HCEC 1CT (cell line): Measurements from ENCODE around the gene XG.

Experiments used
- DNase-seq: peaks from one replicate; pipeline ENCODE4 v3.0.0-alpha.2; 2017

XG gene

GRCh38 chrX:2823795-2824386, 72.1 kb downstream of the XG start:
- DNase-seq, result no peak

- DNase-seq, result no peak
These were observed 73.0 kb downstream of the XG start for GRCh38 chrX:2824886-2825285.

- DNase-seq, result no peak
These were observed 76.6 kb downstream of the XG start, which contains the start of gene GYG2 for GRCh38 chrX:2828344-2828958. Gene GYG2 (plus strand): TSS chrX:2828930. CDS start chrX:2830189, 1,259 bp downstream.

GRCh38 chrX:2828959-2829411, 77.1 kb downstream of the XG start:
- DNase-seq, result no peak

GRCh38 chrX:2829469-2830246, 77.8 kb downstream of the XG start:
- DNase-seq, result no peak

GRCh38 chrX:2831471-2832228, 79.8 kb downstream of the XG start:
- DNase-seq, result no peak

- DNase-seq, result no peak
These were observed 86.1 kb downstream of the XG start for GRCh38 chrX:2837961-2838360.

GRCh38 chrX:2840961-2841360, 89.1 kb downstream of the XG start:
- no peak for DNase-seq

- no peak for DNase-seq
These were observed 89.7 kb downstream of the XG start for GRCh38 chrX:2841537-2841936.

- no peak for DNase-seq
These were observed 95.2 kb downstream of the XG start for GRCh38 chrX:2846992-2847391.

GRCh38 chrX:2848871-2849301, 97.0 kb downstream of the XG start:
- peak; percentile 37 for DNase-seq

GRCh38 chrX:2854918-2855317, 103.1 kb downstream of the XG start:
- no peak for DNase-seq

- DNase-seq, result no peak
These were observed 103.9 kb downstream of the XG start for GRCh38 chrX:2855761-2856160.

- no peak for DNase-seq
These were observed 105.7 kb downstream of the XG start for GRCh38 chrX:2857566-2857965.

GRCh38 chrX:2859197-2859797, 107.5 kb downstream of the XG start:
- DNase-seq, result no peak

GRCh38 chrX:2862404-2862803, 110.6 kb downstream of the XG start:
- no peak for DNase-seq

- DNase-seq, result no peak
These were observed 111.8 kb downstream of the XG start for GRCh38 chrX:2863646-2864045.
